Globus pallidus (tissue), 1 donor: Measurements from ENCODE around the gene FLCN.
"Not testable (repeated sequence)": the region's sequence is repeated elsewhere in the genome, so short reads cannot be mapped to it uniquely, and the experiment has no call there.

Experiments
- DNase-seq: peaks from one replicate; pipeline ENCODE4 v3.0.0-alpha.2; 2015; ENCODE audit warnings: low spot score

The FLCN gene

DNA sequence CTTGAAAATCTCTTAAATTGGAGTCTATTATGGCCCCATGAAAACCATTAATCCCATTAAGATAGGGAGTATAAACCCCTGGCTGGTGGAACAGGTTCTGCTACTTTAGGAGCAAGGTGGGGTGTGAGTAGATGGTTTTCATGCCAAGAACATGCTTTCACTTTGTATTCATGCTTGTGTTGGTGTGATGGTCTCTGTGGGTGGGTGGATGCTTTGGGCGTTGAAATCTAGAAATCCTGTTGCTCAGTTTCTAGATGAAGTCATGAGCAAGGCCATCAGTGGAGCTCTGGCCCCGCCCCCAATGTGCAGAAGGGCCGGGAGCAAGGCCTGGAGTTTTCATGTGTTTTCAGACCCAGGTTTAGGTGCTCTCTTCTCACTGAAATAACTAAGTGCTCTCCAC is 50.9 kb downstream of the FLCN start:
- no peak for DNase-seq

DNA sequence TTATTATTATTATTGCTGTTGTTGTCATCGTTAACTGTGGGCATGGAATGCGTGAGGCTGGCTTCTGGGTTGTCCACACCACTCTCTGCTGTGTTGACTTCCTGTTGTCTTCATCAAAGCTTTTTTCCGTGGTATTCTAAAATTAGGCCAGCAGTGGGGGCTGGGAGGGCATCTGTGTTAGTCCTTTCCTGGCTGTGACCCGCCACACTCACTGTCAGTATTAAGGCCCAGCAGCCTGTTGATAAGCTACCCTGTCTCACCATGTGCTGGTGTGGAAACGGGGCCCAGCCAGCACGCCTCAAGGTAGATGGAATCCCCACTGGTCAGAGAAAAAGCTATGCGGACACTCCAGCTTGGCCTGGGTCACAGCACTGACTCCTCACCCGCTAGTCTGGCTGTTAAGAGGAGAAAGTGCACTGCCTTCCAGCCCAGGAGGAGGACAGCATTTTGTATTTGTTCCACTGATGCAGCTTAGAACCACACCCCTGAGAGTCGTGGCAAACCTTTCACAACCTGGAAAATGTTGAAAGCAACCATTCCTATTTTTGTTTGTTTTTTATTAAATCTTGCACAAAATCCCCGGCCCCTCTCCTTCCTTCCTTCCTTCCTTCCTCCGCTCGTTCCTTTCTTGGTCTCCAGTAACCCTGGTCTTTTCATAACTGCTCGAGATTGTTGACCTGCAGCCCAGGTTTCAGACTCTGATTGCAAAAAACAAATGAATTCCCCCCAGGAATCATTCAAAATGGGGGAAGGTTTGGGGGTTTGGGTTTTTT is 51.8 kb downstream of the FLCN start:
- not testable (repeated sequence) for DNase-seq

DNA sequence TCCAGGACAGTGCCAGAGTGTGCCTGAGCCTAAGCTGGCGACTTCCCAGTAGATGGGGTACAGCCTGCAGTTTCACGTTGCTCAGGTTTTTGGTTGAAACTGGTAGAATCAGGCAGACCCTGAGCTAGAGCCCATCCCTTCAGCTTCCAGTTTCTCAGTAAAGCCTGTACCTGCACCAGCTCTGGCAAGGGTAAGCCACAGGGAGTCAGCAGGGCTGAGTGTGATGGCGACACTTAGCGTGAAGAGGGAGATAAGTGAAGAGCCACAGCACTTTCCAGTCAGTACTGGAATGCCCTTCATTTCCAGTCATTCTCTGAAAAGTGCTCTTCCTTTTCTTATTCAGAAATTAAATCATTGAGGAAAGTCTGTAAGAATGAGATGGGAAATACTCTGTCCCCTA is 53.2 kb downstream of the FLCN start:
- DNase-seq: no peak

DNA sequence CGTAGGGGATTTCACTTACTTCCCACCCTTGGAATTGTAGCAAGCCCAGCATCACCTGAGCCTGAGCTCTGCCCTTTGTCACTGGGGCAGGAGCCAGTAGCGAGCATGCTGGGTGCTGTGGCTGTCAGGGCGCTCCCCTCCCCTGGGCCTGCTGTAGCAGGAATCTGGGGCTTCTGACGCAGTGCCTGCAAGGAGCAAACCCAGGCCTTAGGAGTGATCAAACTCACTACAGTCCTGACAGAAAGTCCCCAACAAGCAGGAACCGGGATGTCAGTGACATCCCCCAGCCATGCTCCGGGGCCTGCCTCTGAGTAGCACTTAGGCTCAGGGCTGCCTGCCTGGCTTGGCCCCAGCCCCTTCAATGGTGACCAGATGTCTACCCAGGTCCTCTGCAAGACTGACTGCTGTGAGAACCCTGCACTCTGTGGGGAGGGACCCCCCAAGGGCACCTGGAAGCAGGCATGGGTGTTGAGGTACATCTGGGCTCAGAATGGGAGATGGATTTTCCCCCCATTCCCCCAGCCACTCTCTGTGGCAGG is 54.3 kb downstream of the FLCN start:
- DNase-seq: no peak

DNA sequence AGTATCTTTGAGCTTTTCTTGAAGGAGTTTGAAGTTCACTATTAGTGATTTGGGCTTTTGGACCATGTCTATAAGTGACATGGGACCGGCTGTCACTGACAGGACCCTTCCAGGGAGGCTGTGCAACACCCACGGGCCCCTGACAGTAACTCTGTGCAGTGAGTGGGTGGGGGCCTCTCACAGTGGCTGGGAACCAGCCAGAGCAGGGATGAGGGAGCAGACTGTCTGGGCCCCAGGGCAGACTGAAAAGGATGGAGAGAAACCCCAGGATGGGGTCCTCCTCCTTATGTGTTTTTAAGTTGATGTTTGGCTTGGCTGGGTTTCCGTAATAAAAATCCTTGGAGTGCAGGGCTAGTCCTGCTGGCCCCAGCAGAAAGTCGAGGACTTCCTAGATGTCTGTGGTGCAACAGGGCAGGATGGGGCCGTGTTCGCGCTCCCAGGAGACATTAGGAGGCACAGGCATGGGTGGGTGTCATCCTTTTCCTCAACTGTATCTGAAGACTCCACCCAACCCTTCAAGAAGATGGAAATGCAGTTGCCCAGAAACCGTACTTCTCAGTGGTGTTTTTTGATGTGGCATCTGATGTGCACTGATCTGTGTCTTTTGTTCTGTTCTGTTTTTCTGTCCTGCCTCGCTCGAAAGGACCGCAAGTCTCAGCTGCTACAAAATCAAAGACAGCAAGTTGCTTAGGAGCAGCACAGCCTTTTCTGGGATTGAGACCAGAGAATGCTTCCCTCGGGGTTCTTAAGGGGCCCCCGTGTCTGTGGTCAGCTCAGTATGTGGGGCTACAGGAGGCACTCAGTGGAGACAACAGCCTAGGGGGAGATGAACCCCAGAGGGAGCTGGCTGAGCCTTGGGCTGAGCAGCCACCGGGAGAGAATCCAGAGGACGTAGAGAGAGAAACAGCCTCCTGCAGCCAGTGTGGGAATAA is 55.0 kb downstream of the FLCN start:
- no peak for DNase-seq

DNA sequence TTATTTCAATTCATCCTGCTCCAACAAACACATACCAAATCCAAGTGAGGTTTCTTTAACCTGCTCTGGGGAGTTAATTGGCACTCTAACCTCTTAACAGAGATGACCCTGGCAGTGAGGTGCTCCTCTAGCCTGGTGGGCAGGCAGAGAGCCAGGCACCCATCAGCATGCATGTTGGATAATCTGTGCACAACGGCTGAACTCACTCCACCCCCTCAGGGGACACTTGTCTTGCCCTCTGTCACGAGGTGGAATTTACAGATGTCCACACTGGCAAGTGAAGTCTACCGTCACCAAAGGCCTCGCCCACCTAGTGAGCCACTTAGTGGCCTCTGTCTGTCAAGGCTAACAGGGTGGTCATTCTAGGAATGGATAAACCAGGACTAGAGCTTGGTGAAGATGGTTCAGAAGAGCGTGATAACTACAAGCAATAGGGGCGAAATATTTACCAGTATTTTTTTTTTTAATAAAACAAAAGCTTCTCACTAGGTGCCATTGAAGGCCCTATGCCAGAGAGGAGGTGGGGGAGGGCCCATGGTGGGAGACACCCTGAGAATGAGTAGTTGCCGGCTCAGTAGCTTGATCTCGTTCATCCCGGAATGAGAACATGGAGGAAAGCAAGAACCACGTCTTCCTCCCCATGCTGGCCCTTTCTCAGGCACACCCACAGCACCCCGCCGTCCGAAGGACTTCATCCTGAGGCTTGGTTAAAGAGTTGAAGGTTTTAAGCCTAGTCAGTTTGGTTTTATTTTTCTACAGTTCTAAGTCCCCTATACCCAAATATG is 56.0 kb downstream of the FLCN start:
- no peak for DNase-seq

DNA sequence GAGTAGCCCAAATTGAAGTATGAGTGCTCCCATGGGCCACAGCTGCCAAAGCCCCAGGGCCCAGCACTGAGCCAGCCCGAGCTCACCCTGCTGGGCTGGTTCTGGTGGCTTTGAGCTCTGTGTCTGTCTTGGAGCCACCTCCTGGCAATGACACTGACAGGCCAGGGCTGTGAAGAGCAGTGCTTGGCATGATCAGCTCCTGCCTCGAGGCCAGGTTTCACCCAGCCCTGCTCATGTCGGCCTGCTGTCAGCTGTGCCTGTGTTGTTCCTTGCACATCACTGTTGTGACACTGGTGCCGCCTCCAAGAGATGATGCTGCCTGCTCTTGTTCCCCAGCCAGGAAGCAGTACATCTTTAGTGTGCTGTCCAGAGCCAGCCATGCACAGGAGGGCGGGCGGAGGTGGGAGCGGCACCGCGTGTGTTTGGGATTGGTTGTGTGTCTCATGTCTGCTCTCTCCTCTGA is 56.8 kb downstream of the FLCN start:
- DNase-seq: no peak

DNA sequence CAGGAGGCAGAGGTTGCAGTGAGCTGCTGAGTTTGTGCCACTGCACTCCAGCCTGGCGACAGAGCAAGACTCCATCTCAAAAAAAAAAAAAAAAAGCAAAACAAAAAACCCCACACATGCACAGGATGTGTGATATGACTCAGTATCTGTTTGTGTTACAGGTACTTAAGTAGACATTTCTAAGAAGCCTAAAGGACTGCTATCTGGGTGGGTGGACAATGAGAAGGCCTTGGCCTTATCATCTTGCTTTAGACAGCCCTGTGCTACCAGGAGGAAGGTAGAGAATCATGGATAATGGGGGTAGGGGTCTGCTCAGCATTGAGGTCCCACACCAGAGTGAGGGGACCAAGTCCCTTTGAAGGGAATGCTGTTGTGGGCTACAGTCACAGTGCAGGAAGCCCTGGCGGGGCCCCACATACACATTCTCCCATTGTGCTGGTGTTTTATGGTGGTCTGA is 57.6 kb downstream of the FLCN start:
- DNase-seq: no peak

DNA sequence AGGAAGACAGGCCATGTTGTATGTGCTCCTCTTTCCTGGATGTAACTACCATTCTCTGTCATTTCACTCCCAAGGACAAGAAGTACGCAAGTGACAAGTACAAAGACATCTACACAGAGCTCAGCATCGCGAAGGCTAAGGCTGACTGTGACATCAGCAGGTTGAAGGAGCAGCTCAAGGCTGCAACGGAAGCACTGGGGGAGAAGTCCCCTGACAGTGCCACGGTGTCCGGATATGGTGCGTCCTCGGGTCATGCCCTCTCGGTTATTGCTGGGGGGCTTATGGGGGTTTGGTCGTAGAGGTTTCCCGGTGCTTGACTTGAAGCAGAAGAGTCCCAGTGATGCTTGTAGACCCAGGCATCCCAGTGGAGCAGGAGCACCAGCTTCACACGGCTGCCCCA is 59.8 kb downstream of the FLCN start:
- DNase-seq: no peak

DNA sequence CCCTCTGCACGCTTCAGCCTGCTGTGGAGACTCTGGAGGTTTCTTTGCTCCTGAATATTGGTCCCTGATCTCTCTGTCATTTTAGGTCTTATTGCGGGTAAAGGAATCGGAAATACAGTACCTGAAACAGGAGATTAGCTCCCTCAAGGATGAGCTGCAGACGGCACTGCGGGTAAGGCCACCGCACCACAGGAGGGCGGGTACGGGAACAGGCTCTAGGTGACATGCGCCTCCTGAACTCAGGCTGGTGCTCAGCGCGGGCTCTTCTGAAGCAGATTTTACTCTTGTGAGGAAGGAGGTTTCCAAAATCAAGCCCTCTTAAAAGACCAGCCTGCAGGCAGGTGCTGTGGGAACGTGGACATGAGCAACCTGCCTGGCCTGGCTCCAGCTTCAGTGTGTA is 60.6 kb downstream of the FLCN start:
- no peak for DNase-seq

DNA sequence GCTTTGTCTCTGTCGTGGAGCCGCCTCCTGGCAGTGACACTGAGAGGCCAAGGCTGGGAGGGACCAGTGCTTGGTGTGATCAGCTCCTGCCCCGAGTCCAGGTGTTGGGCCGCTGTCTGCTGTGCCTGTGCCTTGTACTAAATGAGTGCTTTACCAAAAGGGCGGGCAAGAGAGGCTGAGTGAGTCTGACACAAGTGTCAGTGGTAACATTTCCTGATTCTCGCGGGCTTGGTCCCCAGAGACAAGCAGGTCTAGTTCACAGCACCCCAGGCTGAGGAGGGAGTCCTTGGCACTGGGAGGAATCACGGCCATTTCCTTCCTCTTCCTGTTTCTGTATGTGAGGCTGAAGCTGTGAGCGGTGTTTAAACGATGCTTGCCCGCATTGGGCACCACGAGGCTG is 61.1 kb downstream of the FLCN start:
- DNase-seq: no peak

DNA sequence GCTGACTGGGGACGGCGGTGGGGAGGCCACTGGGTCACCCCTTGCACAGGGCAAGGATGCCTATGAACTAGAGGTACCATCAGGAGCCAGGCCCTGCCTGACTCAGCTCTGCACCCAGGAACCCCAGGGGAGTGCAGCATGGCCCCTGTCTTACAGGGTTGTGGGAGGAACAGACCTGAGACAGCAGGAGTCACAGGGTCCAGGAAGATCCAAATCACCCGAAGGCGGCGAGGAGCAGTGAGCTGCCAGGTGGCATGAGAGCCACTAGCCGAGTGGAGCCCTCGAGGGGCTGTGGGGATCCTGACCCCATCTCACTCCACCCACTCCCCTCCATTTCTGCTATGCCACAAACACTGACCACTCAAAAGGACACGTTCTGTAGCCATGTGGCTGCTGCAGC is 61.6 kb downstream of the FLCN start:
- no peak for DNase-seq

DNA sequence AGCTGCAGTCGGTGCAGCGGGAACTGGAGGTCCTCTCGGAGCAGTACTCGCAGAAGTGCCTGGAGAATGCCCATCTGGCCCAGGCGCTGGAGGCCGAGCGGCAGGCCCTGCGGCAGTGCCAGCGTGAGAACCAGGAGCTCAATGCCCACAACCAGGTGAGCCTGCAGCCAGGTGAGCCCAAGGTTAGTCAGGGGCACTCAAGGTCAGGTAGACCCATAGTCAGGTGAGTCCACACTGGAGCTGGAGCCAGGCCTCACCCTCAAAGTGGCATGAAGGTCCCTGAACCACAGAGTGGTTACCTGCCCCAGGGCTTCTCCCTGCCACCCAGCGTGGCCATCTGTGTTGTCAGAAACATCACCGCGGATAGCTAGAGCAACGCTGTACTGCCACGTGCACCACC is 63.0 kb downstream of the FLCN start:
- no peak for DNase-seq

DNA sequence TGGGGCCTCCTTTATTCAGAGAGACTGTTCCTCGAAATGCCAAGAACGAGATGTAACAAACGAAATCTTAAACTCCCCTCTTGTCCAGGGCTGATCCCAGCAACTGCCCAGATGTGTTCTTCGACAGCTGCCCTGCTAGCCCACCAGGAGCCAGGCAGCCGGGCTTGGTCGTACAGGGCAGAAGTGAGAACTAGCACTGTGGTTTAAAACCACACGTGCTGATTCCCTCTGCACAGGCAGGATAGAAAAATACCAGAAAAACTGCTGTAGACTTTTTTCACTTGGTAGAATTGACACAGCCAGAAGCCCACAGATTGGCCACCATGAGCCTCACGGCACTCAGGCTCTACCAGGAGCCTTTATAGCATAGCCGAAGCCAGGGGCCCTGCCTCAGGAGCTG is 64.0 kb downstream of the FLCN start:
- DNase-seq: no peak

DNA sequence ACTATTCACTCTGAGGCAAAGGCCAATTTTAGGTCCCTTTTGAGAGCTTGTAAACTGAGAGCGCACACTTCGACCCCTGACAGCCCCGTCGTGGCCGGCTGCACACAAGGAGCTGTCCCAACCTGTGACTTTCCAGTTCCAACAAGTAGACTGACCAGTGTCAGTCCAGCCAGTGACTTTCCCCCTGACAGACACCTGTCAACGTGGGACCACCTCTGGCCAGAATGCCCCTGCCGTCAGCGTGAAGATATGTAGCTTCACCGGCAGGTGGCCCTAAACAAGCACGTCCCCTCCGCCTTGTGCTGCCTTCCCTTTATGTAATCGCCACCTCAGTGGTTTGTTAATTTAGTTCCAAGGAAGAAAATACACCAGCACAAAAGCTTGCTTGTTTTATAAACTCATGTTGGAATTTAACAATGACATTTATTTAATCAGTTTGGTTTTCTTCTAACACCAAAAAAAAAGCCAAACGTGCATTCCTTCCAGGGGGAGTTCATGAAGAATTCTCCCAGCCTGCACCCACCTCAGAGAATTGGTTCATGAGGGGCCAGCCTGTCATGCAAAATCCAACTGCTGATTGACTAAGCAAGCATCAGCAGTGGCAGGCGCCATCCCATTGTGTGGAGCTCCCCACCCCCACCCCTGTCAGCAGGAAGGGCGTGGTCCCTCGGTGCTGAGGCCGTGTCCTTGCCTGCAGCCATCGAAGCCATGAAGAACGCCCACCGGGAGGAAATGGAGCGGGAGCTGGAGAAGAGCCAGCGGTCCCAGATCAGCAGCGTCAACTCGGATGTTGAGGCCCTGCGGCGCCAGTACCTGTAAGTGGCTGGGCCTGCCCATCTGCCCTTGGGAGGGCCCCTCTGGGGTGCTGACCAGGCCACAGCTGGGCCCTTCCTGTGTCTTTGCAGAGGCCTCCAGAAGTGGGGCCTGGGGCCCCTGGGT is 64.7 kb downstream of the FLCN start:
- no peak for DNase-seq

DNA sequence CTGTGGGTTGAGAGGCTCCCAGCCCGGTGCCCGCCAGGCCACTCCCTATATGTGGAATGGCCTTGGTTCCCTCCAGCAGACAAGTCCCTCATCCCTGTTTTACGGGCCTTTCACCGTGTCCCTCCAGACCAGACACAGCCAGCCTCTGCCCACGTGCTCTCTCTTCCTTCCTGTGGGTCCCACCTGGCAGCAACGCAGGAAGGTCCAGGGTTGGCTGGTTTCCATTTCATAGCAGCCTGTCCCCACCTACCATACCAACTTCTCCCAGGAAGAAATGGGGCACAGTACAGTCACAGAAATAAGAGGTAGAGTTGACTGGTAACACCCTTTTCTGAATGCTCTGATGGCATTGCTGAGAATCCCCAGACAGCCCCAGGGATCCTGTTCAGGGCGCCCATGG is 65.8 kb downstream of the FLCN start:
- DNase-seq: no peak

DNA sequence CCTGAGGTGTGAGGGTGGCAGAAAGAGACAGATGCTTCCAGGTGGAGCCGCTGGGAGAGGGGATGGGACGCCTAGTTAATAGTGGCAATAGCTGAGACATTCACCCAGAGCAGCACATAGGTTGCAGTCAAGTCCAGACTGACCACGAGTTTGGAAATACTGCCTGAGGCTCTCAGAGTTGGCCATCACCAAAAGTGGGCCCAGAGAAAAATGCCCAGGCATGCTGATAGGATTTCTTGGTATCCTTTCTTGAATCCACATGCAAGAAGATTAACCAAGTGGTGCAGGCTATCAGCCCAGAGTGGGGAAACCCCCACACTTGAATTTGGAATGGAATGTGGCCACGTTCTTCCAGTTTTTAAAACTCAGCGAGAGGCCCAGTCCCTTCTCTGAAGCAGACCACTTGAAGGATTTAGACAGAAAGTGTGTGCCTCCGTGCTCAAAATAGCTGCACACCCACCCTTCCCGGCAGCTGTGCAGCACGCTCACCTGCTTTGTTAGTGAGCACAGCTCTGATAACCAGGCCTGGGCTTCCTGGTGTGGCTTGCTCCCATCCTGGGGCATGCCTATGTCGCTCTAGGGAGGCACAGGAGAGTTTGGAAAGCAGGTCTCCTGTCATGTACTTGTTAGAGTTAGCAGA is 66.5 kb downstream of the FLCN start:
- no peak for DNase-seq

DNA sequence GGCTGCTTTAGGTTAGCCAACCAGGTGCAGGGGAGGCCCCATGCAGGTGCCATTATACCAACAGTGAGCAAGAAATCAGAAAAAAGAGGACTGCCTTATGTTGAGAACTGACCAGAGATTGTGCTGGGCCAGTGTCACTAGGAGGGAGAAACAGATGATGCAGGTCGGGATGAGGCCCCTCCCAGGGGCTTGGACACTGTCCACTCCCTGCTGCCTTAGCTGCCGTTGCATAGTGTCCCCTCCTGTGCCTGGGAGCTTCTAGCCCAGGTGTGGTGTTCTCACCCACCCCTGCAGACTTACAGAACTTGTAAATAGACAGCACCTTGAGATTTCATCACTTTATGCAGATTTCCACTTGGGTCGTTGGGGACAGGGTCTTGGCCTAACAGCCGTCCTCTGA is 67.6 kb downstream of the FLCN start:
- DNase-seq: no peak

DNA sequence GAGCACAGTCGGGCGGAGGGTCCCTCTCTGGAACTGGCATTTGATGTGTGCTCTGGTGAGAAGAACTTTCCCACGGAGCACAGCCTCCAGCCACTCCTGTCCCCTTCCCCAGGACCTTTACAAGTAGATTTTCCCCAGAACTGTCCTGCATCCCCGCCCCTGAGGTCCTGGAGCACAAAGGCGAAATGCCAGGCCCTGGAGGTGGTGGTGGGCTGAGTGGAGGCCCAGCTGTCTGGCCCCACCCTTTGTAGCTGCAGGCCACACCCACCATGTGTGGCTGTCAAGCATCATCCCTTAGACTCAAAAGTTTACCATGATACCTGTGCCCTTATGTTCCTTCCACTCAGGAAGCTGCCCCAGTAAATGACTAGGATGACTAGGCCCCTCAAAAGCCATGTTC is 68.6 kb downstream of the FLCN start:
- no peak for DNase-seq

DNA sequence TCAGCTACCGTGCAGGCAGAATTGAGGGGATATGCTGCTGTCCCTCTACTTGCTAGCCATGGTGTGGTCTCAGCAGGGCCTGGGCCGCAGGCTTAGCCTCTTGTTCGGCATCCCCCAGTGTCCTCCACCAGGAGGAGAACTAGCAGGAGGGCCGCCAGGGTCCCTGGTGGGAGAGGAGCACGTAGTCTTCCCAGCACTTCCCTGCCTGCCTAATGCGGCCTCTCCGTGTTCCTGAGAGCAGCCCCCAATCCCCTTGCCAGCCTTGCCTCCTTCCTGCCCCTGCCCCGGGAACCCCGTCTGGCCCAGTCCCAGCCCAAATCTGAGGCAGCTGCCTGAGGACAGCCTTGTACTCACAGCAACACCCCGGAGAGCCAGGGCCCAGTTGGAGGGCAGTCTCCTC is 69.0 kb downstream of the FLCN start:
- no peak for DNase-seq
